A172 (cell line): ENCODE measurements around the gene RENBP. TPM values are rescaled to one million over a fixed set of nuclear protein-coding genes. Genes with fewer than 3 reads are reported as not detected.

ENCODE experiments used
- DNase-seq: peaks from one replicate; pipeline ENCODE4 v3.0.0-alpha.2; 2015; ENCODE audit warnings: low spot score
- total RNA-seq: library from RNA; depleted of rRNA; stranded (reverse); fragments of >200 nt; shearing (Covaris generic); gene quantifications from 2 replicates; pipeline ENCODE4 v1.2.3, GENCODE V29; 2014

RENBP gene
- total RNA-seq, 1 experiment from 2014 or later, result 0.62 TPM

GRCh38 chrX:153933748-153934147, 10.7 kb downstream of the RENBP start:
- DNase-seq, result peak; percentile 37

DNA sequence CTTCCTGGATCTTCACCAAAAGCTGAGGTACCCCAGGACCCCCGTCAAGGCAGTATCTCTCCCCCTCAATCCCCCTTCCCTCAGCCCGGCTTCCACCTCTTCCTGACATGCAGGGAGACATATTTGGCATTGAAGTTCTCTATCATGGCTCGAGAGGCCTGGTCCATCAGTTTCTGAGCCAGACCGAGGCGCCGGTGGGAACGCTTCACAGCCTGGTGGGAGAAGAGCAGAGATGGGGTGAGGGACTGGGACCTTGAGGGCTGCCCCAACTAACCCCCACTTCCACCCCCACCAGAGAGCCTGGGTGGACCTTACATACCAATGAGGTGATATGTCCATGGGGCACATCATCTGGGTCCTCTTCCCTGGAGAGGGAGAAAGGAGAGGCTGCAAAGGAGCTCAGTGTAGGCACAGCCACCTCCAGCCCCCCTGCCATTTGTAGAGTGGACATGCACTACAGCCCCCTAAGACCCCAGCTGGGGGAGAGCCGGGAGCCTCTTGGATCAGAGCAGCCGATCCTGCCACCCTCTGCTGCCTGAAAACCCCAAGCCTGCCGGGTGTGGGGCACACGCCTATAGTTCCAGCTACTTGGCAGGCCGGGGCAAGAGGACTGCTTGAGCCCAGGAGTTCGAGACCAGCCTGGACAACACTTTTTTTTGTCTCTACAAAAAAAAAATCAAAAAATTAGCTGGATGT, 12.1 kb downstream of the RENBP start:
- no peak for DNase-seq

GRCh38 chrX:153931748-153932147, 12.7 kb downstream of the RENBP start:
- no peak for DNase-seq

- DNase-seq, result no peak
Measured at GRCh38 chrX:153931151-153931550, 13.3 kb downstream of the RENBP start.

DNA sequence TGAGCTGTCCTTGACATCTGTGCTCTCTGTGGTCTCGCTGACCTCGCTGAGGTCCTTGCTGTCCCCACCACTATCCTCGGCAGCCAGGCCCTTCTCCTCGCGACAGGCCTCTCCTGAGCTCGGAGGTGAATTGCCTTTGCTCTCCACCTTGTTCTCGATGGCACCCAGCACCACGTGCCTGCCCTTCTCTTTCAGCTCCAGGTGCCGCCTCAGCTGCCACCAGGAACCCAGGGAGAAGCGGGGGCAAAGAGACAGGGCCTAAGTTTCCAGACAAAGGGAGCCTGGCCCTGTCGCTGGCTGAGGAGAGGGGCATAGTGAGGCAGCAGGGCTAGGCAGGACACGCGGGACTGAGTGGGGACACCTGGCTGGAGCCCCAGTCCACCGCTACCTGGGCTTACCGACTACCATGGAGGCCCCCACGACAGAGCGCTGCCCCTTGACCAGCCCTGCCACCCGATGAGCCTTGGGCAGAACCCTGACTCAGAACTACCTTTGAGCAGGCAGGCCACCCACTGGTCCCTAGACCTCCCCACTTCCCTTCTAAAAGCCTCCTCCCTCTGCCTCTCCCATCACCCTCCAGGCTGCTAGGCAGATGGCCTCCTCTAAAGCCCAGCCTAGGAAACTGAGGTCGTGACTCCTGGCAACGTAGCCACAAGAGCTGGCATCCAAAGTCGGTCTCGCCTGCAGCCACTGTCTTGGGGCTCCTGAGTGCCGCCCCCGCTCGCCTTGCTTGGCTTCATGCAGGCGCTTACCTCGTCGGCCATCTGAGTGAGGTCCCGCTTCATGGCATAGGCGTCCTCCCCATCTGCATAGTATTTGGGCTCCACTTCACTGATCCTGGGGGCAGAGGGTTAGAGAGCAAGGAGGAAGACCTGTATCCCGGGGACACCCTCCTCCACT, 14.2 kb downstream of the RENBP start:
- DNase-seq, result no peak

- DNase-seq, result no peak
Measured at GRCh38 chrX:153929576-153929975, 14.9 kb downstream of the RENBP start.

DNA sequence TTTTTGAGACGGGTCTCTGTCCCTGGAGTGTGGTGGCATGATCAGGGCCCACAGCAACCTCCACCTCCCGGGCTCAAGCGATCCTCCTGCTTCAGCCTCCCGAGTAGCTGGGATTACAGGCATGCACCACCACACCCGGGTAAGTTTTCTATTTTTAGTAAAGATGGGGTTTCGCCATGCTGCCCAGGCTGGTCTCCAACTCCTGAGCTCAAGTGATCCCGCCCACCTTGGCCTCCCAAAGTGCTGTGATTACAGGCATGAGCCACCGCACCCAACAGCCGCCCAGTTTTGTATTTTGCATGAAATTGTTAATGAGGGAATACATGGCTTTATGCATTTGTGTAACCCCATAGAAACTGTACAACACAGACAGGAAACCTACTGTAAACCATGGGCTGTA, 15.6 kb downstream of the RENBP start:
- DNase-seq, result no peak

DNA sequence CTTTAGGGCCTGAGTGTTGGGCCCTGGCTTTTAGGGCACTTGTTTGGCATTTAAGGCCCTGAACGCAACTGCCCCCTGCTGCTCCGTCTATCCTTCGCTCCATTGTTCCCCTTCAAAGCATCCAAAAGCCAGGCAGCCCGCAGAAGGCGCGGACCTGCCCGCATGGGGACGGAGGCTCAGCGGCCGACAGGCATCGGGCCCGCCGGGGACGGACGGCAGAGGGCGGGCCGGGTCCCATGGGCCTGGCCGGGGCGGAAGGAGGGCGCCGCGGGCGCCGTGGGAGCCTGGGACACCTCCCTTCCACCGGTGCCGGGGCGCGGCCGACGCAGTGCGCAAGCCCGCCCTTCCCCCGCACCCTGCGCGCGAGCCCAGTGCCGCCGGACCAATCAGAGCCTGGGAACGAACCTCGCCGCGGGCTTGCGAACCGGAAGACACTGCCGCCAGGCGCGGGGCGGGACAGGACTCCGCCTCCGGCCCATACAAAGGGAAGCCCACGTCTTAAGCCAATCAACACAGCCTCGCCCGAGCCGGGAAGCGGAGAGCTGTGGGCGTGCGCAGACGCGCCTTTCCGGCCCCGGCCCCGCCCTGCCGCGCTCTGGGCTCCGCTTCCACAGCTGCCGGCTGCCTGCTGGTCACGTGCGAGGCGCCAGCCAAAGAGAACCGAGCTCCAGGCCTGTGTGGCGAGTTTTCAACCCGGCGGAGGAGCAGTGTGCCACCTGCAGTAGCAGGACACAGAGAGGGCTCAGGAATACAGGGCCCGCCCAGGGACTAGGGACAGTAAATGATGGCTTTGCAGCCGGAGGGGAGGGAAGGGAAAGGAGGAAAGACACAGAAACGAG, 16.3 kb downstream of the RENBP start:
- DNase-seq, result peak; percentile 97

DNA sequence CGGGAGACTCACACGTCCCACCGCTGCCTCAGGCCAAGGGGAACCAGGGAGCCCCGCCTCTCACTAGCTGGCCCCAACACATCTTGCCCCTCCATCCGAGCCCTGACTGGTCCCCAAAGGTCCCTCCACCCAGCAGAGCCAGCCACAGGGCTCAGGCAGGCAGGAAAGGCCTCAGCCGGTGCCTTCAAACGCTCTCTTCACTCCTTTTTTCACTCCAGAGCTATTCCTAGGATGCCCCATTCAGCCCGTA, 16.8 kb downstream of the RENBP start:
- no peak for DNase-seq

DNA sequence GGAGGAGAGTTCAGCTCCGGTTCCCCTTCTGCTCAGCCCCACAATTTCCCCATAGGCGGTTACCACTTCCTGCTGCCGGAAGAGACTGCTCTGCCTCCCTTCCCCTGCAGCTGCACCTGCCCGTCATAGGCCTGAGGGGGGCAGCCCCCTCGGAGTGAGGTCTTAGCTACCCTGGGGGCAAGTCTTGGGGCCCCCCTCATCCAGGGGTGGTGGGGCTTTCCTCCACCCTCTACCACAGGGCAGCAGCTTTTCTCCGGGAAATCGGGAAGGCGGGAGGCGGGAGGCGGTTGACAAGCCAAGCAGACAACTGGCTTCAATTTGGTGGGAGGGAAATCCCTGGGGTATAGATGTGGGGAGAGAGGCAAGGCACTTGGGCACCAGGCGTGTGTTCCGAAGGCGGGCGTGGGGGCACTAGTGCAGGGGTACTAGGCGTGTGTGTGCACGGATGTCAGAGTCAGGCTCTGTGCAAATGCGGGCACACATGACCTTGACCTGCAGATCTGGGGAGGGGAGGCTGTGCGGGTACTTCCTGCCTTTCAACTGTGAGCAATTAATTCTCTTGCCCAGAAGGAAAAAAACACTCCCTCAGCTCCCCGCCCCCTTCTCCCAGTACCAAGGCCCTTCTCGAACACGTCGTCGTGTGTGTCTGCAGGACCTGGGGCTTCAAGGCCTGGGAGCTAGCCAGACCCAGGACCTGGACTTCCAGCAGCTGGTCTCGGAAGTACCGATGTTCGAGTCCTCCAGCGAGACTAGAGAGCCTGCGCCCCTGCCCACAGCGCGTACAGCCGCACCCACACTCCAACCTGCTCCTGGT, 17.4 kb downstream of the RENBP start:
- peak; percentile 69 for DNase-seq

GRCh38 chrX:153926552-153926857, 17.9 kb downstream of the RENBP start:
- DNase-seq, result no peak

DNA sequence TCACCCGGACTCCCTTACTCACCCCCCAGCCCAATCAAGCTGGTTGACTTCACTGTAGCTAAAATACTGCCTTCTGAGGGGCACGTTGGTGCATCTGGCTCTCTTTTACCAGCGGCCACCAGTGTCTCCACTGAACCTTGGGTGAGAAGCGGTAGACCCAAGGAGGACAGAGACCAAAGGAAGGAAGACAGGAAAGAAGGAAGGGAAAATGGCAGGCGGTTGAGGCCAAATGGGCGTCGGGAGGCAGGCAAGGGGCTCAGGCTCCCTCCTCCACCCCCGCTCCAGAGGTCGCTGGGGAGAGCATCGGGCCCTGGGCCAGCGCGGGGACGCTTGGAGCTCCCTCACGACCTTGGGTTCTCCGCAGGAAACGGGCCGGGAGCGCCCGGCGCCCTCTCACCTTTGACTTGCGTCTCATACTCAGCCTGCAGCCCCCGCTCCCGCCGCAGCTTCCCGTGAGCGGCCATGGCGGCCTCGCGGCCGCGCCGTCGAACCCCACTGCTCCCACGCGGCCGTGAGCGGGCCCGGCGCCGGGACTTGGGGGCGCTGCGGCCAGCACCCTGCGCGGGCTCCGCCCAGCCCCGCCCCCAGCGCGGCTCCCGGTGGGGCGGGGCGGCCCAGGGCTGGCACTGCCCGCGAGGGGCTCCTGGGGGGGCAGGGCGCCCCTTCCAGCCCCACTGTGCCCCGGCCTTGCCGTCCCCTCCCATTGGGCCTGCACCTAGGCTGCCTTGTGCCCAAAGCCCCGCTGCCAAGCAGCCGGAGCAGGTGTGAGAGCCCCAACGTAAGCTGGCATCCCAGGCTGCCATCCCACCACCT, 18.5 kb downstream of the RENBP start, which contains the start of gene ARHGAP4:
Gene ARHGAP4 (minus strand): TSS at position 526 of the 813 bp plus-strand sequence. CDS start 62 bp downstream, at position 464.
- no peak for DNase-seq

GRCh38 chrX:153925387-153925738, 19.1 kb downstream of the RENBP start:
- no peak for DNase-seq

DNA sequence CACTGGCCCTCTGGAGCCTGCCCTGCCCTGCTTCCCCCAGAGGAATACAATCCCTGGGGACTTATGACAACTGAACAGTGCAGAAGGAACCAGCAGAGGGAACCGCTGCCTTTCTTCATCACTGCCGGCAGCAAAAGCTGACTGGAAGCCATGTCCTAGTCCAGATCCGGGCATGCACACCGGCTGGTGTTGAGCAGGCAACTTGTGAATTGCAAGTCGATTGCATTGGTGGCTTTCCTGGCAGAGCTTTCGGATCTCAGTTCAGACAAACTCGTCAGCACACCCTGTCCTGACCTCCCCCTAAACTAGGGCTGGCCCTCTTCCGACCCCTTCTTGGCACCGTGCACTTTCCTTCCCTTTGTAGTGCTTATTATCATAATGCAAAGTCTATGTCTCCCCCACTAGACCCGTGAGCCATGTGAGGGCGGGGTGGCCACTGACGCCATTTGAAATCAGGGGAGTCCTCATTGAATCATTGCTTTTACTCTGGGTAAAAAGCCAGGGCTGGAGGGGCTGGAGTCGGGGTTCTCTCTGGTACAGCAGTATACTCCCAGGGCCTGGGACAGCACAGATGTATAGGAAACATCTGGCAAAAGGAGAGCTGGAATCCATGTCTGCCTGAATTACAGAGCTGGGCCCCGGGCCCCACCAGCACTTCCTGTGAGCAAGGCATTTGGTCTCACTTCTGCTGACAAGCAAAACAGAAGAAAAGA, 20.1 kb downstream of the RENBP start:
- peak; percentile 50 for DNase-seq

- DNase-seq, result peak; percentile 78
Measured at GRCh38 chrX:153922932-153923857, 21.2 kb downstream of the RENBP start.

- no peak for DNase-seq
Measured at GRCh38 chrX:153921511-153922446, 22.7 kb downstream of the RENBP start.

GRCh38 chrX:153921070-153921469, 23.4 kb downstream of the RENBP start:
- DNase-seq, result no peak

DNA sequence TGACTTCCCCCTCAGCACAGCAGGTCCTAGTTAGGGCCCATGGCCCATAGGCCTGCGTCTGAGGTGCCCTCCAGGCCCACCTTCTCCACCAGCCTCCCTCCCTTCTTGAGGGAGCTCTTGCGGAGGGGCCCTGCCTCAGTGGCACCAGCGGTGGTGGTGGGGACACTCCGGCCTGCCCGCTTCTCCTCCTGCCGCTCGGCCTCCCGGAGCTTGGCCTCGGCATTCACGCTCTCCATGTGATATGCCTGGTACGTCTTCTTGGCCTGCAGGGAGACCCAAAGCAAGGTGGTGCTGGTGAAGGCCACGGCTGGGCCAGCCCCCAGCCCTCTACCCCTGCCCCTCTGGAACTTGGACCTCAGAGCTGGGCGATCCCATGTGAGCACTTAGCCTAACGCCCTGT, 23.9 kb downstream of the RENBP start:
- no peak for DNase-seq
